GM12891 (cell line): Measurements from ENCODE around the gene PPDPF.

Experiments used
- DNase-seq: peaks from one replicate; pipeline ENCODE4 v3.0.0; 2011; ENCODE audit warnings: low spot score; ENCODE audit not compliant: insufficient read length
- FAIRE-seq: peaks from 2 replicates; lab custom pipeline; 2011; peaks lifted over from hg19 to GRCh38; lab: Jason Lieb, UNC
- PAX5 ChIP-seq: IDR thresholded peaks from 2 replicates; pipeline ENCODE4 v1.6.1; 2011; ENCODE audit warnings: low read length, moderate library complexity, mild to moderate bottlenecking; ENCODE audit not compliant: insufficient read depth, severe bottlenecking
- POLR2A ChIP-seq: IDR thresholded peaks from 2 replicates; pipeline ENCODE4 v1.6.1; 2011; ENCODE audit warnings: low read depth, low read length, control low read depth
- POLR2AphosphoS5 ChIP-seq: IDR thresholded peaks from 2 replicates; pipeline ENCODE4 v1.6.1; 2011; ENCODE audit warnings: low read depth, low read length, control low read depth
- POU2F2 ChIP-seq: IDR thresholded peaks from 2 replicates; pipeline ENCODE4 v1.6.1; 2011; ENCODE audit warnings: low read depth, mild to moderate bottlenecking, control low read depth, low read length, moderate library complexity
- SPI1 ChIP-seq: IDR thresholded peaks from 2 replicates; pipeline ENCODE4 v1.6.1; 2011; ENCODE audit warnings: low read depth, low read length, control low read depth
- TAF1 ChIP-seq: IDR thresholded peaks from 2 replicates; pipeline ENCODE4 v1.6.1; 2011; ENCODE audit warnings: low read depth, low read length, control low read depth

The PPDPF gene

DNA sequence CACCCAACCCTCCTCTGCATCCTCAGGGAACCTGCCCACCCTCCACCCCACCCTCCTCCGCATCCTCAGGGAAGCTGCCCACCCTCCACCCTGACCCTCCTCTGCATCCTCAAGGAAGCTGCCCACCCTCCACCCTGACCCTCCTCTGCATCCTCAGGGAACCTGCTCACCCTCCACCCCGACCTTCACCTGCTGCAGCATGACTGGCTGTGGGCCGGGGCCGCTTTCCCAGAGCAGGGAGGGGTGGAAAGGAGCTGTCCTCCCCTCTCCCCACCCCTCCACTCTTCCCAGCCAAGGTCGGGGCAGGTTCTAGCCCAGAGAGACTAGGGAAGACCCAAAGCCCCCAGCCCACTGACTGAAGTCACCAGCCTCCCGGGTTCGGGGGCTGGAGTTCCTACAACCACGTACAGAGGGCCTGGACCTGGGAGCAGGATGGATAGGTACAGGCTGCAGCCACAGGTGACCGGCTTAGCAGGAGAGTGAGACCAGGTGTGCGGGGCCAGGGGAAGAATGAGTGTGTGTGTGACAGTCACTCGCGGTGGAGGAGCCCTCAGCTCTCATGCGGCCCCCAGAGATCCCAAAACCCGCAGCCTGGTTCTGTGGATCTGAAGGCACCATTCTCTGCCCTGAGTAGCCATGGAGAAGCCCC is 33.3 kb upstream of the PPDPF start:
- no peak for DNase-seq
- no peak for FAIRE-seq
- TF ChIP-seq POU2F2 (no peak), POLR2A (no peak), TAF1 (no peak), POLR2AphosphoS5 (no peak), PAX5 (no peak), SPI1 (no peak)

DNA sequence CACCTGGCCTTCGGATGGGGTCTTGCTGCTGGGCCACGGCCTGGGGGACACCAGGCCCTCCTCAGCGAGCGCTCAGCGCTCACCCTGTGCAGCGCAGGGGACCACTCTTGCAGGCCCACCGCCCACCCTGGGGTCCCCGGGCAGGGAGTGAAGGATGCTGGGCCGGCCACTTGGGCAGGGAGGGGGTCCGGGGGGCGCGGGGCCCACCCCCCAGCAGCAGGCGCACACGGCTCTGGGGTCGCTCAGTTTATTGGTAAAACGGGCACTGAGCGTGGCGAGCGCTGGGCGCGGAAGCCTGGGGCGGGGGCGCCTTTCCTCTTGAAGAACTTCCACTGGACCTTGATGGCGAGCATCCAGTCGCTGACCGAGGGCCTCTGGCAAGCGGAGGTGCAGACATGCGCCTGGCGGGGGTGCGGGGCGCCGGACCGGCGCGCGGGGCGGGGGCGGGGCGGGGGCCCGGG is 32.8 kb upstream of the PPDPF start:
- no peak for FAIRE-seq
- TF ChIP-seq POU2F2, result no peak
- no peak for TF ChIP-seq POLR2AphosphoS5
- no peak for TF ChIP-seq TAF1
- no peak for TF ChIP-seq PAX5
- no peak for TF ChIP-seq SPI1
- TF ChIP-seq POLR2A, result no peak
- no peak for DNase-seq

DNA sequence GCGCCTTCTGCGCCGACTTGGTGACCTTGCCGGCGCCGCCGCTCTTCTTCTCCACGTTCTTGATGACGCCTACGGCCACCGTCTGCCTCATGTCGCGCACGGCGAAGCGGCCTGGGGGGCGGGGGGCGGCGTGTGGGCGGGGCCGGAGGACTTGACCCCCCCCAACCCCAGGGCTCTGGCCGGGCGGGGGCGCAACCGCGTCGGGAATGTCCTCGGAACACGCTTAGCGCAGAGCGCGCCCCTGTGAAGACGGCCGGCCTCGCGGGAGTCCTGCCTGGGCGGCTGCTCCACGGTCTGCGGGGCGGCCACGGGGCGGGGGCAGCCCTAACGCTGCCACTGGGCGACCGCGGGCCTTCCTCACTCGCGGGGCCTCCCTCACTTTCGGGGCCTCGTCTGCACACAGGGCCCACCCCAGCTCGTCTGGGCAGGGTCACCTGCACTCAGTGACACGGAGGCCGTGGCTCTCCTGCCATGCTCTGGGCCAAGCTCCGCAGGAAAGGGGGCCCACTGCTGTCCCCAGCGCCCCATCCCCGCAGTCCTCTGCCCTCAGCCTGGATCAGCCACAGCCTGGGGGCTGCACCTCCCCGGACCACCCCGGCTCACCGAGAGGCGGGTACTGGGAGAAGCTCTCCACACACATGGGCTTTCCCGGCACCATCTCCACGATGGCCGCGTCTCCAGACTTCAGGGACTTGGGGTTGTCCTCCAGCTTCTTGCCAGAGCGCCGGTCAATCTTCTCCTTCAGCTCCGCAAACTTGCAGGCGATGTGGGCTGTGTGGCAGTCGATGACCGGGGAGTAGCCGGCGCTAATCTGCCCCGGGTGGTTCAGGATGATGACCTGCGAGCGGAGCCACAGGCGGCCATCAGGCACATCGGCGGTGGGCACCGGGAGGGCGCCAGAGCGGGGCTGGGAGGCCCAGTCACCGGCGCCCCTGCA is 32.0 kb upstream of the PPDPF start:
- FAIRE-seq (no peak), DNase-seq (no peak)
- TF ChIP-seq POLR2A, result no peak
- TF ChIP-seq PAX5, result no peak
- TF ChIP-seq POLR2AphosphoS5, result no peak

DNA sequence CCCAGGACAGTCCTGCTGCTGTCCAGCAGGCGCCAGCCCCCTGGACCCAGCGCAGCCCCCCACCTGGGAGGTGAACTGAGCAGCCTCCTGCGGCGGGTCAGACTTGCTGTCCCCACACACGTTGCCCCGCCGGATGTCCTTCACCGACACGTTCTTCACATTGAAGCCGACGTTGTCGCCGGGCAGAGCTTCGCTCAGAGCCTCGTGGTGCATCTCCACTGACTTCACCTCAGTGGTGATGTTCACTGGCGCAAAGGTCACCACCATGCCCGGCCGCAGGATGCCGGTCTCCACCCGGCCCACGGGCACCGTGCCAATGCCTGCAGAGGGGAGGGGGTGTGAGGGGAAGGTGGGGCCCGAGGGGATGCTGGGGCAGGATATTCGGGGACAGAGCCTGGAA is 30.1 kb upstream of the PPDPF start:
- TF ChIP-seq POU2F2, result no peak
- no peak for TF ChIP-seq POLR2AphosphoS5
- TF ChIP-seq PAX5, result no peak
- no peak for TF ChIP-seq TAF1
- no peak for TF ChIP-seq POLR2A
- no peak for TF ChIP-seq SPI1
- DNase-seq, result no peak
- FAIRE-seq, result no peak

DNA sequence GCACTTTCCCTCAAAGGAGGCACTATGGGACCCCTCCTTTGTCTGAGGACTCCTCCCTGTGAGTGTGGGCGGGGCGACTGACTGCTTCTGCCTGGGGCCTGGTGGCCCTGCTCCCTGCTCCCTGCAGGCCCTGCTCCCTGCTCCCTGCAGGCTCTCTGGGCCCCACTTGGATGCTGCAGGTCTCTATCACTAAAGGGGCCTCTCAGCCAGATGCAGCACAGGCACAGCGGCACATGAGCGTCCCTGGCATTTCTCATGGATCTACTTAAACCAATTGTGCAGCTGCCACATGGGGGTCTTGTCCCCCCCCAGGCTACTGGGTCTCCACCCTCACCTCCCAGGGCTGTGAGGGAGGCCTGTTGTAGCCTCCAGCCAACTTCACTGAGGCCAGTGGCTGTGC is 29.5 kb upstream of the PPDPF start:
- TF ChIP-seq PAX5 (no peak), POU2F2 (no peak), TAF1 (no peak), POLR2AphosphoS5 (no peak), POLR2A (no peak), SPI1 (no peak)
- DNase-seq (no peak), FAIRE-seq (no peak)

DNA sequence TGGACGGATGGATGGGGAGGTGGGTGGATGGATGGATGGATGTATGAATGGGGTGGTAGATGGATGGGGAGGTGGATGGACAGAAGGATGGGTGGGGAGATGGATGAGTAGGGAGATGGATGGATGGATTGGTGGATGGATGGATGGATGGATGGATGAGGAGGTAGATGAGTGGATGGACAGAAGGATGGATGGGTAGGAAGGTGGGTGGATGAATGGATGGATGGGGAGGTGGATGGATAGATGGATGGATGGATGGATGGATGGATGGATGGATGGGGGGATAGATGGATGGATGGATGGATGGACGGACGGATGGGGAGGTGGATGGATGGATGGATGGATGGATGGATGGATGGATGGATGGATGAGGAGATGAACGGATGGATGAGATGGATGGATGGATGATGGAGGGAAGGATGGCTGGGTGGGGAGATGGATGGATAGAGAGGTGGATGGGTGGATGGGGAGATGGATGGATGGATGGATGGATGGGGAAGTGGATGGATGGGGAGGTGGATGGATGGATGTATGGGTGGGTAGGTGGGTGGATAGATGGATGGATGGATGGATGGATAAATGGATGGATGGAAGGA is 28.8 kb upstream of the PPDPF start:
- DNase-seq, result no peak
- no peak for FAIRE-seq
- no peak for TF ChIP-seq TAF1
- no peak for TF ChIP-seq SPI1
- no peak for TF ChIP-seq POLR2A
- TF ChIP-seq POLR2AphosphoS5, result no peak
- TF ChIP-seq PAX5, result no peak

DNA sequence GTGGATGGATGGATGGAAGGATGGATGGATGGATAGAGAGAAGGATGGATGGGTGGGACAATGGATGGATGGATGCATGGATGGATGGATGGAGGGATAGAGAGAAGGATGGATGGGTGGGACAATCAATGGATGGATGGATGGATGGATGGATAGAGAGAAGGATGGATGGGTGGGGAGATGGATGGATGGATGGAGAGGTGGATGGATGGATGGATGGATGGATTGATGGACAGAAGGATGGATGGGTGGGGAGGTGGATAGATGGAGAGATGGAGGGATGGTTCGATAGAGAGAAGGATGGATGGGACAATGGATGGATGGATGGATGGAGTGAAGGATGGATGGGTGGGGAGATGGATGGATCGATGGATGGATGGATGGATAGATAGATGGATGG is 28.0 kb upstream of the PPDPF start:
- no peak for TF ChIP-seq POU2F2
- TF ChIP-seq SPI1, result no peak
- no peak for TF ChIP-seq POLR2AphosphoS5
- no peak for TF ChIP-seq PAX5
- TF ChIP-seq TAF1, result no peak
- TF ChIP-seq POLR2A, result no peak
- DNase-seq, result no peak

DNA sequence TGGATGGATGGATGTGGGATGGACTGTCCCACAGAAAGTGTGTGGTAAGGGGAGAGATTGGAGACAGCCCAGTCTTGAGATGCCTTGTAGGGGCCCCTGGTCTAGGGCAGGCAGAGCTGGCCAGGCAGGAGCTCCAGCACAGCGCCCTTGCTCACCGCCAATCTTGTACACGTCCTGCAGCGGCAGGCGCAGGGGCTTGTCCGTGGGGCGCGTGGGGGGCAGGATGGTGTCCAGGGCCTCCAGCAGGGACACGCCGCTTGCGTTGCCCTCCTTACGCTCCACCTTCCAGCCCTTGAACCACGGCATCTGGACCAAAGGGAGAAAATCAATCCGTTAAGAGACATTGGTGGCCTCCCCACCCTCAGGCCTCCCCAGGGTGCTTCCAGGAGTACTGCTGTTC is 27.6 kb upstream of the PPDPF start:
- TF ChIP-seq POLR2A (no peak), POU2F2 (no peak), SPI1 (no peak), PAX5 (no peak)
- DNase-seq, result no peak
- FAIRE-seq, result no peak

More for the DNA sequence above, 28.0 kb upstream of the PPDPF start:
- FAIRE-seq, result no peak

DNA sequence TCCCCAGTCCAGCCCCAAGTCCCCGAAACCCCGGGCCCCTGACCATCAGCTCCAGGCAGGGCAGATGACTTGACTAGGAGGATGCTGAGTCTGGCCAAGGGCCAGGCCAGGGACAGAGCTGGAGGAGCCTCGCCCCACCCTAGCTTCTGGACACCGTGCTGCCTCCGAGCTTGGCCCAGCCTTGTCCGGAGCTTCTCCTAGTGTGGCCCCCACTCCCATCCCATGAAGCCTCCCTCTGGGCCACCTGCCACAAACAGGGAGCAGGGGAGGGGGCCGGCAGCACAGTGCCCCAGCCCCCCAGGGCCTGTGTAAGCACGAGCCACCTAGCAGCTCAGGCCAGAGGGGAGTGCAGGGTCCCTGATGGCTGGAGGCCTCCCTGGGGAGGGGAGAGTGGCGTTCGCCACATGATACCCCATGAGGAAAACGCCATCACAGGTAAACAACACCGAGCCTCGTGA is 27.0 kb upstream of the PPDPF start:
- no peak for FAIRE-seq
- TF ChIP-seq TAF1, result no peak
- TF ChIP-seq SPI1, result no peak
- no peak for TF ChIP-seq POLR2AphosphoS5
- no peak for TF ChIP-seq PAX5
- no peak for TF ChIP-seq POU2F2
- no peak for DNase-seq
